Ecto neural progenitor cell (in vitro differentiated cells): ENCODE data around the gene POLDIP3.

Source experiments
- DNase-seq: peaks from one replicate; pipeline ENCODE4 v3.0.0-alpha.2; 2018; ENCODE audit warnings: low spot score

Gene POLDIP3

DNA sequence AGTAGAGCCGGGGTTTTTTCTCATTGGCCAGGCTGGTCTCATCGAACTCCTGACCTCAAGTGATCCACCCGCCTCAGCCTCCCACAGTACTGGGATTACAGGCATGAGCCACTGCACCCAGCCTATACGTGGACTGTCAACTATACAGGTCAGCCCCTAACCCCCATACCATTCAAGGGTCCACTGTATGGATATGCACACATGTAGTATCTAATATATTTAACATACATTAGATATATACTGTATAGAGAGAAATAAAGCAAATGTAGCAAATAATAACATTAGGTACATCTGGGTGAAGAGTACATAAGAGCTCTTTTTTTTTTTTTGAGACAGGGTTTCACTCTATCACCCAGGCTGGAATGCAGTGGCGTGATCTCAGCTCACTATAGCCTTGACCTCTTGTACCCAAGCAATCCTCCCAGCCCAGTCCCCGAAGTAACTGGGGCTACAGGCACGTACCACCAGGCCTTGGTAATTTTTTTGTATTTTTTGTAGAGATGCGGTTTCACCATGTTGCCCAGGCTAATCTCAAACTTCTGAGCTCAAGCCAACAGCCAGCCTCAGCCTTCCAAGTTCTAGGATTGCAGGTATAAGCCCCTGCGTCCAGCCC is 27.2 kb upstream of the POLDIP3 start:
- DNase-seq: no peak

- DNase-seq: no peak
Measured at GRCh38 chr22:42639541-42640241, 25.0 kb upstream of the POLDIP3 start.

- DNase-seq: no peak
Measured at GRCh38 chr22:42637555-42637954, 22.9 kb upstream of the POLDIP3 start.

DNA sequence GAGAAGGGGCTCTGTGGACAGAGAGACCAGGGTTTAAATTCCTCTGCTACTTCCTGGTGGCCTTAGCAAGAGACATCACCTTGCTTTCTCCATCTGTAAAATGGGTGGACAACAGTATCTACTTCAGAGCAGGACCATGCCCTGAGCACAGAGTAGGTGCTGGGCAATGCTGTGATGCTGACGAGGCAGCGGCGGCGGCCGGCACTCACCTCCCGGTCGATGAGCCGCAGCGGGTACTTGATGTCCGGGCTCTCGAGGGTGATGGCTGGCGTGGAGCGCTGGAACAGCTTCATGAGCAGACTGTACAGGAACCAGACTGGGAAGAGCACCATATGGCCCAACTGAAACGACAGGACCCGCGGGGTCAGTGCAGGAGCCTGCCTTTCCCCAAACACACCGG is 21.8 kb upstream of the POLDIP3 start:
- DNase-seq: no peak

GRCh38 chr22:42635531-42635930 is 20.8 kb upstream of the POLDIP3 start:
- peak; percentile 24 for DNase-seq

DNA sequence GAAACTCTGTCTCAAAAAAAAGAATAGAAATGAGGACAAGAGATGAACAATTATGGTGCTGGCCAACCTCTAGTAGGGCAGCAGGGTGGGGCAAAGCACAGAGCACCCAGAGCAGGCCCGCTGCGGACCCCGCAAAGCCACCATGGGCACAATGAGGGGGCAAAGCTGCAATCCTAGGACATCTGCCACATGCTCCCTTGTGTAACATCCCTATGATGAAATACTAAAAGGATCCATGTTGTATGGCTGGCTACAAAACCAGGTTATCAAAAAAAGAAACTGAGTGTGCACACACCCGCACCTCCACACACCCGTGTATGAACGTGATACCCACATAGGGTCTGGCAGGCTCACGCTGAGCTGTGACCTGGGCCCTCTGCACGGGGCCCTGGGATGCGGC is 18.3 kb upstream of the POLDIP3 start:
- peak; percentile 30 for DNase-seq

- DNase-seq: peak; percentile 59
Measured at GRCh38 chr22:42632096-42632495, 17.4 kb upstream of the POLDIP3 start.

DNA sequence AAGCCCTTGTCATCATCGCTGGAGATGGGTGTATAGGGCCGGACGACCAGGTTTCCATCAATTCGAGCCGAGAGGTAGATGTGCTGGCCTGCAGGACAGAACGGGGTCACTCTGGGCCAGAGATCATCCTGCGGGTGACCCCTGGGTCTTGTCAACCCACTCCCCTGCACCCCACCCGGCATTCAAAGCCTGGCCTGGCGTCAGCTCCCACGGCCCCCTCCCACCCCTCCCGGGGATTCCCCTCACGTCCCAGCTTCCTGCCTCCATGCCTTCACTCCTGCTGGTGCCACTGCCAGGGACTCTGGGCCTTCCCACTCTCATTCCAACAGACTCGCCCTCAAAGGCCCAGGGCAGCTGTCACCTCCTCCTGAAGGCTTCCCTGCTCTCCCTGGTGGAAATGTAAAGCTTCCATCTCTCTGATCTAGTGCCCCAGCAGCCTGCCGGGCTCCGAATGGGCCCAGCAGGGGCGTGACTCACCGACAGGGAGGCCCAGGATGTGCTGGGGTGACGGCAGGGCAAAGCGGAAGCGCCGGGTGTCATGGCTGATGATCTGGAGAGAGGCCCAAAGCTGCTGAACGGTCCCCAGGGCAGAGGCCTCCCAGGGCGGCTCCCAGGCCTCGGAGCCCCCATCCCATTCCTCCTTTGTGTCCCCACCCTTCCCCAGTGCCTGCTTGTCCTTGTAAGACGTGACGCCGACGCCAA is 16.4 kb upstream of the POLDIP3 start:
- peak; percentile 37 for DNase-seq

DNA sequence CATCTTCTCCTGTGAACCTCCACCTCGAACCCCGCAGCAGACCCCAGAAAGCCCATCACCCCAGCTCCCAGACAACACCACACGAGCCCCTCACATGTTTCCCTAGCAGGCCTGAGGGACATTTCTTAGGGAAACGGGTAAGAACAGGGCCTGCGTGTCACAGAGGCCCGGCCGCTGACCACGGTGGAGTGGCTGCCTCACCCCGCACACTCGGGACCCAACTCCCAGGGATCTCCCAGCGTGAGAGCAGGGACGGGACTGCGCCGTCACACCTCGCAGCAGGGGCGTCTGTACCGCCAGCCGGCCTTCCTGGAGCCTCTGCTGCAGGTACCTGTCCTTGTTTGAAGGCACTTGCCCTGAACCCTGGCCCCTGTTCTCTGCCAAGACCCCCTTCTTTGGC is 15.5 kb upstream of the POLDIP3 start:
- DNase-seq: no peak

GRCh38 chr22:42627981-42628380 is 13.3 kb upstream of the POLDIP3 start:
- no peak for DNase-seq

GRCh38 chr22:42626951-42627625 is 12.4 kb upstream of the POLDIP3 start:
- no peak for DNase-seq

DNA sequence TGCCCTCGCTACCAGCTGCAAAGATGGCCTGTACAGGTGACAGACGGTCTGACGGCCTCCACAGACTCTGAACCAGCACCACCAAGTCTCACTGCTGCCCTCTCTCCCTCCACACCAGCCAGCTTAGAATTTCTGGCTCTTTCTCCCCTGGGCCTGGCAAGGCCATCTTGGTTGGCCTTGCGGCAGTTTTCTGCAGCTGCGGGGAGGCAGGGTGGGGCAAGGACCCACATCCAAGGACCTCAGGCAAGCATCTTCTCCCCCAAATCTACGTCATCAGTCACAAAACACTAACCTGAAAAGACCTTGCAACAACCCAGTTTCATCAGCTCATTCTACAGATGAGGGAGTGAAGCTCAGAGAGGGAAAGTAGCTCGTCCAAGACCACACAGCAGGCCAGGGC is 11.7 kb upstream of the POLDIP3 start:
- no peak for DNase-seq

DNA sequence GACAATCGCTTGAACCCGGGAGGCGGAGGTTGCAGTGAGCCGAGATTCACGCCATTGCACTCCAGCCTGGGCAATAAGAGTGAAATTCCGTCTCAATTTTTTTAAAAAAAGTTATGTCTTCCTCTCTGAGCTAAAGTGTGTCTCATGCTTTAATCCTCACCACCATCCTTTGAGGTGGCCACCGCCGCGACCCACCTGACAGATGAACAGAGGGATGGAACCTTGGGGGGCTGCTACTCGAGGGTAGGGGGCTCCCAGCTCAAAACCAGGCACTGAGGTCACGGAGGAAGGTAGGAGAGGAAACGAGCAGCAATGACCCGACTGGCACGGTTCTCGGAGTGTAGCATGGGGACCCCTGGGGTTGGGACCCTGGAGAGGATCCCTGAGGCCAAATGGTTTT is 10.7 kb upstream of the POLDIP3 start:
- no peak for DNase-seq

DNA sequence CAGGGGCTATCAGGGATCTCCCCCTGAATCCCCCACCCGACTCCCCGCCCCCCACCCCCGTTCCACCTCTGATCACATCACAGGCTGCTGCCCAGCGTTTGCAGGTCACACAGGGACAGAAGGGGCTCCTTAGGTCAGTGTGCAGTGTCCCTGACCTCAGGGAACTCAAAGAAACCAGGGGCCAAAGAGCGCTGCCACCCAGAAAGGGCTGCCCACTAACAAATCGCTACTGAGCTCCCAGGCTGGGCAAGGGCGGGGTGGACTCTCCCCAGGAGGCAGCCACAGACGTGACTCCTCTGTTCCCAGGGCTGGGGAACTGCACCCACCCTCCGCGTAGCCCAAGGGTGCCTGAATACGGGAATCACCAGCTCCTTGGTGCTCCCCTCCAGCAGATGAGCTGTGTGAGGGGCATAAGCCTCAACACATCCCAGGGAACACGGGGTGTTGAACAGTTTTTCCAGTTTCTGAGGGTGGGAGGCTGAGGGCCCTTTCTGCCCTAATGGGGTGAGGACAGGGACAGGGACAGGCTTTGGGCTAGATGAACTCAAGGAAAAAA is 9.9 kb upstream of the POLDIP3 start:
- DNase-seq: no peak

GRCh38 chr22:42623756-42624441 is 9.2 kb upstream of the POLDIP3 start:
- DNase-seq: no peak

GRCh38 chr22:42623301-42623751 is 8.6 kb upstream of the POLDIP3 start:
- no peak for DNase-seq

GRCh38 chr22:42622061-42622710 is 7.5 kb upstream of the POLDIP3 start:
- no peak for DNase-seq

- DNase-seq: peak; percentile 89
Measured at GRCh38 chr22:42621505-42622002, 6.9 kb upstream of the POLDIP3 start.

GRCh38 chr22:42620084-42620483 is 5.4 kb upstream of the POLDIP3 start:
- DNase-seq: no peak

GRCh38 chr22:42619261-42620063 is 4.8 kb upstream of the POLDIP3 start:
- DNase-seq: no peak
